GM12892 (cell line): ENCODE measurements around the gene FHAD1.

Experiments
- POLR2A ChIP-seq: IDR thresholded peaks from 2 replicates; pipeline ENCODE4 v1.6.1; 2011; ENCODE audit warnings: low read depth, low read length, control low read depth
- POLR2AphosphoS5 ChIP-seq: IDR thresholded peaks from 2 replicates; pipeline ENCODE4 v1.6.1; 2011; ENCODE audit warnings: low read depth, low read length, control low read depth
- TAF1 ChIP-seq: IDR thresholded peaks from 2 replicates; pipeline ENCODE4 v1.6.1; 2011; ENCODE audit warnings: low read depth, mild to moderate bottlenecking, control low read depth, low read length, borderline replicate concordance

DNA sequence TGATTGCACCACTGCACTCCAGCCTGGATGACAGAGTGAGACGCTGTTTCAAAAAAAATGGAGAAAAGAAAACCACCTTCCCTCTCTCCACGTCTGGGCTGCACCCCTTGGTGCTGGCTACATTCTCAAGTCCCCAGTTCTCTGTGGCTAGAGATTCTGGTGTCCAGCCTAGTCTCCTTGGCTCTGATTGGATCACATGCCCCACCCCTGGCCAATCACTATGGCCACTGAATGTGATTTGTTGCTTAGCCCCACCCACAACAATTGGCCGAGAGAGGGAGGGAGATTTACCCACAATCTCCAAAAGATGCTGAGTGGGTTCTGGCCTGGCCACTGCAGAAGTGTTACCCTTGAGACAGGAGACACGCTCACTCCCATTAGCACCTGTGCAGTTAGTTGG lies 39.4 kb downstream of the FHAD1 start:
- TF ChIP-seq TAF1 (no peak), POLR2AphosphoS5 (no peak), POLR2A (no peak)
